HEK293 (cell line): ENCODE results near the gene BCL7C.
A peak's percentile ranks its signal among the peaks of the same experiment; 100 is the strongest.

Experiments
- BCL6B ChIP-seq: fragments of 450-650 bp; formaldehyde crosslinking; IDR thresholded peaks from 2 replicates; pipeline ENCODE4 v1.5.1; 2017; ENCODE audit warnings: missing biosample characterization, missing genetic modification characterization
- GLIS1 ChIP-seq: fragments of 450-650 bp; formaldehyde crosslinking; IDR thresholded peaks from 2 replicates; pipeline ENCODE4 v1.5.1; 2016; ENCODE audit warnings: missing biosample characterization, missing genetic modification characterization
- GLIS2 ChIP-seq: fragments of 450-650 bp; formaldehyde crosslinking; IDR thresholded peaks from 2 replicates; pipeline ENCODE4 v1.5.1; 2016; ENCODE audit warnings: missing biosample characterization, missing genetic modification characterization
- KLF16 ChIP-seq: fragments of 450-650 bp; formaldehyde crosslinking; IDR thresholded peaks from 2 replicates; pipeline ENCODE4 v1.5.1; 2017; ENCODE audit warnings: missing biosample characterization, missing genetic modification characterization
- MYNN ChIP-seq: fragments of 450-650 bp; formaldehyde crosslinking; IDR thresholded peaks from 2 replicates; pipeline ENCODE4 v1.5.1; 2016; ENCODE audit warnings: missing biosample characterization, missing genetic modification characterization, borderline replicate concordance
- MZF1 ChIP-seq: fragments of 450-650 bp; formaldehyde crosslinking; IDR thresholded peaks from 2 replicates; pipeline ENCODE4 v1.5.1; 2017; ENCODE audit warnings: missing biosample characterization, missing genetic modification characterization, borderline replicate concordance
- SALL2 ChIP-seq: fragments of 450-650 bp; formaldehyde crosslinking; IDR thresholded peaks from 2 replicates; pipeline ENCODE4 v1.5.0; 2017; ENCODE audit warnings: missing biosample characterization, mild to moderate bottlenecking, missing genetic modification characterization, borderline replicate concordance
- ZBTB26 ChIP-seq: fragments of 450-650 bp; formaldehyde crosslinking; optimal IDR thresholded peaks from 2 replicates; pipeline ENCODE3; 2016; ENCODE audit warnings: missing biosample characterization, mild to moderate bottlenecking, missing genetic modification characterization
- ZBTB8A ChIP-seq: fragments of 450-650 bp; formaldehyde crosslinking; IDR thresholded peaks from 2 replicates; pipeline ENCODE4 v1.5.1; 2016; ENCODE audit warnings: missing biosample characterization, missing genetic modification characterization
- ZIC2 ChIP-seq: fragments of 450-650 bp; formaldehyde crosslinking; IDR thresholded peaks from 2 replicates; pipeline ENCODE4 v1.5.1; 2016; ENCODE audit warnings: missing biosample characterization, missing genetic modification characterization
- ZNF202 ChIP-seq: fragments of 450-650 bp; formaldehyde crosslinking; IDR thresholded peaks from 2 replicates; pipeline ENCODE4 v1.5.1; 2016; ENCODE audit warnings: missing biosample characterization, missing genetic modification characterization, borderline replicate concordance
- ZNF223 ChIP-seq: fragments of 450-650 bp; formaldehyde crosslinking; IDR thresholded peaks from 2 replicates; pipeline ENCODE4 v1.5.1; 2016; ENCODE audit warnings: missing biosample characterization, missing genetic modification characterization
- ZNF274 ChIP-seq, 2 experiments: fragments of 200-500 bp in 1 of 2; fragments of 450-650 bp in 1 of 2; sonication (Bioruptor generic) in 1 of 2; formaldehyde crosslinking in 1 of 2; IDR thresholded peaks; 2 replicates each; pipeline versions ENCODE4 v1.5.1 to v1.6.1; 2014 to 2016; ENCODE audit warnings: borderline replicate concordance in 1 of 2, inconsistent platforms in 1 of 2, low read length in 1 of 2, missing biosample characterization in 1 of 2, missing genetic modification characterization in 1 of 2
- ZNF350 ChIP-seq: fragments of 450-650 bp; formaldehyde crosslinking; IDR thresholded peaks from 2 replicates; pipeline ENCODE4 v1.5.0; 2017; ENCODE audit warnings: missing biosample characterization, mild to moderate bottlenecking, missing genetic modification characterization
- ZNF391 ChIP-seq: fragments of 450-650 bp; formaldehyde crosslinking; IDR thresholded peaks from 2 replicates; pipeline ENCODE4 v1.5.1; 2016; ENCODE audit warnings: low read depth, missing biosample characterization, missing genetic modification characterization, borderline replicate concordance
- ZNF518A ChIP-seq: fragments of 450-650 bp; formaldehyde crosslinking; conservative IDR thresholded peaks from 2 replicates; pipeline ENCODE4 v1.5.1; 2016; ENCODE audit warnings: low read depth, missing biosample characterization, missing genetic modification characterization
- ZNF544 ChIP-seq: fragments of 450-650 bp; formaldehyde crosslinking; IDR thresholded peaks from 2 replicates; pipeline ENCODE4 v1.5.0; 2017; ENCODE audit warnings: missing biosample characterization, missing genetic modification characterization
- ZNF600 ChIP-seq: fragments of 450-650 bp; formaldehyde crosslinking; IDR thresholded peaks from 2 replicates; pipeline ENCODE4 v1.5.1; 2016; ENCODE audit warnings: missing biosample characterization, missing genetic modification characterization
- ZNF629 ChIP-seq: fragments of 450-650 bp; formaldehyde crosslinking; IDR thresholded peaks from 2 replicates; pipeline ENCODE4 v1.5.1; 2017; ENCODE audit warnings: missing biosample characterization, missing genetic modification characterization
- ZNF645 ChIP-seq: fragments of 450-650 bp; formaldehyde crosslinking; IDR thresholded peaks from 2 replicates; pipeline ENCODE4; 2016; ENCODE audit warnings: missing biosample characterization, missing genetic modification characterization
- ZNF660 ChIP-seq: fragments of 450-650 bp; IDR thresholded peaks from 2 replicates; pipeline ENCODE4 v1.5.1; 2018; ENCODE audit warnings: missing biosample characterization, mild to moderate bottlenecking, missing genetic modification characterization
- ZSCAN18 ChIP-seq: fragments of 450-650 bp; formaldehyde crosslinking; IDR thresholded peaks from 2 replicates; pipeline ENCODE4 v1.5.1; 2016; ENCODE audit warnings: missing biosample characterization, missing genetic modification characterization
- ZXDB ChIP-seq: fragments of 450-650 bp; formaldehyde crosslinking; IDR thresholded peaks from 2 replicates; pipeline ENCODE4 v1.5.1; 2016; ENCODE audit warnings: missing biosample characterization, missing genetic modification characterization
- TF ChIP-seq, protein P1 (sequence below): fragments of 450-650 bp; formaldehyde crosslinking; IDR thresholded peaks from 2 replicates; pipeline ENCODE4 v1.5.1; 2016; ENCODE audit warnings: missing biosample characterization, missing genetic modification characterization, borderline replicate concordance
- TF ChIP-seq, protein P2 (sequence below): sonication (generic); formaldehyde crosslinking; IDR thresholded peaks from 2 replicates; pipeline ENCODE4 v1.8.1; 2022; ENCODE audit warnings: mild to moderate bottlenecking, moderate library complexity, missing genetic modification reagents

Gene BCL7C

GRCh38 chr16:30903596-30903995 is 9.7 kb upstream of the BCL7C start (continued):
- TF ChIP-seq ZIC2 (no peak), ZNF391 (no peak), ZNF544 (no peak), BCL6B (tag by site-specific recombination) (no peak), ZNF645 (no peak), SALL2 (tag by site-specific recombination) (no peak), MZF1 (tag by site-specific recombination) (no peak), MYNN (no peak), ZNF660 (tag by site-specific recombination) (no peak), GLIS1 (tag by site-specific recombination) (no peak), ZNF600 (no peak), ZBTB26 (tag by site-specific recombination) (no peak), ZNF518A (tag by site-specific recombination) (peak; percentile 74), ZNF223 (no peak), KLF16 (no peak), ZSCAN18 (tag by site-specific recombination) (no peak), GLIS2 (tag by site-specific recombination) (no peak), ZNF629 (tag by site-specific recombination) (no peak), ZNF202 (tag by site-specific recombination) (no peak), ZXDB (tag by site-specific recombination) (0 out of 2 replicates have a peak, but pooled peaks have one; percentile 44), ZNF350 (tag by site-specific recombination) (no peak), ZNF274 (IDR thresholded peaks at IDR 0.05; ENCODE audit: low read length) (no peak), ZNF274 (tag by site-specific recombination; IDR thresholded peaks at IDR 0.05; ENCODE audit: borderline replicate concordance) (no peak), ZBTB8A (tag by site-specific recombination) (peak; percentile 48; the same call in 1 of the 2 replicates)
- TF ChIP-seq, protein P1, sequence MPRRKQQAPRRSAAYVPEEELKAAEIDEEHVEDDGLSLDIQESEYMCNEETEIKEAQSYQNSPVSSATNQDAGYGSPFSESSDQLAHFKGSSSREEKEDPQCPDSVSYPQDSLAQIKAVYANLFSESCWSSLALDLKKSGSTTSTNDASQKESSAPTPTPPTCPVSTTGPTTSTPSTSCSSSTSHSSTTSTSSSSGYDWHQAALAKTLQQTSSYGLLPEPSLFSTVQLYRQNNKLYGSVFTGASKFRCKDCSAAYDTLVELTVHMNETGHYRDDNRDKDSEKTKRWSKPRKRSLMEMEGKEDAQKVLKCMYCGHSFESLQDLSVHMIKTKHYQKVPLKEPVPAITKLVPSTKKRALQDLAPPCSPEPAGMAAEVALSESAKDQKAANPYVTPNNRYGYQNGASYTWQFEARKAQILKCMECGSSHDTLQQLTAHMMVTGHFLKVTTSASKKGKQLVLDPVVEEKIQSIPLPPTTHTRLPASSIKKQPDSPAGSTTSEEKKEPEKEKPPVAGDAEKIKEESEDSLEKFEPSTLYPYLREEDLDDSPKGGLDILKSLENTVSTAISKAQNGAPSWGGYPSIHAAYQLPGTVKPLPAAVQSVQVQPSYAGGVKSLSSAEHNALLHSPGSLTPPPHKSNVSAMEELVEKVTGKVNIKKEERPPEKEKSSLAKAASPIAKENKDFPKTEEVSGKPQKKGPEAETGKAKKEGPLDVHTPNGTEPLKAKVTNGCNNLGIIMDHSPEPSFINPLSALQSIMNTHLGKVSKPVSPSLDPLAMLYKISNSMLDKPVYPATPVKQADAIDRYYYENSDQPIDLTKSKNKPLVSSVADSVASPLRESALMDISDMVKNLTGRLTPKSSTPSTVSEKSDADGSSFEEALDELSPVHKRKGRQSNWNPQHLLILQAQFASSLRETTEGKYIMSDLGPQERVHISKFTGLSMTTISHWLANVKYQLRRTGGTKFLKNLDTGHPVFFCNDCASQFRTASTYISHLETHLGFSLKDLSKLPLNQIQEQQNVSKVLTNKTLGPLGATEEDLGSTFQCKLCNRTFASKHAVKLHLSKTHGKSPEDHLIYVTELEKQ (tag by site-specific recombination) = no peak
- TF ChIP-seq, protein P2, sequence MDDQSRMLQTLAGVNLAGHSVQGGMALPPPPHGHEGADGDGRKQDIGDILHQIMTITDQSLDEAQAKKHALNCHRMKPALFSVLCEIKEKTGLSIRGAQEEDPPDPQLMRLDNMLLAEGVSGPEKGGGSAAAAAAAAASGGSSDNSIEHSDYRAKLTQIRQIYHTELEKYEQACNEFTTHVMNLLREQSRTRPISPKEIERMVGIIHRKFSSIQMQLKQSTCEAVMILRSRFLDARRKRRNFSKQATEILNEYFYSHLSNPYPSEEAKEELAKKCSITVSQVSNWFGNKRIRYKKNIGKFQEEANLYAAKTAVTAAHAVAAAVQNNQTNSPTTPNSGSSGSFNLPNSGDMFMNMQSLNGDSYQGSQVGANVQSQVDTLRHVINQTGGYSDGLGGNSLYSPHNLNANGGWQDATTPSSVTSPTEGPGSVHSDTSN (CRISPR knock-in tag) = no peak
